ENCODE data around the gene RAB11FIP3. TPM values are rescaled to one million over a fixed set of nuclear protein-coding genes. Genes with fewer than 3 reads are reported as not detected.

The RAB11FIP3 gene
- total and polyA plus RNA-seq, 2 of the 13 experiments (the other 11 are each of a cell fraction or from before 2014, with no cell fraction given): 34.3 to 57.6 TPM

DNA sequence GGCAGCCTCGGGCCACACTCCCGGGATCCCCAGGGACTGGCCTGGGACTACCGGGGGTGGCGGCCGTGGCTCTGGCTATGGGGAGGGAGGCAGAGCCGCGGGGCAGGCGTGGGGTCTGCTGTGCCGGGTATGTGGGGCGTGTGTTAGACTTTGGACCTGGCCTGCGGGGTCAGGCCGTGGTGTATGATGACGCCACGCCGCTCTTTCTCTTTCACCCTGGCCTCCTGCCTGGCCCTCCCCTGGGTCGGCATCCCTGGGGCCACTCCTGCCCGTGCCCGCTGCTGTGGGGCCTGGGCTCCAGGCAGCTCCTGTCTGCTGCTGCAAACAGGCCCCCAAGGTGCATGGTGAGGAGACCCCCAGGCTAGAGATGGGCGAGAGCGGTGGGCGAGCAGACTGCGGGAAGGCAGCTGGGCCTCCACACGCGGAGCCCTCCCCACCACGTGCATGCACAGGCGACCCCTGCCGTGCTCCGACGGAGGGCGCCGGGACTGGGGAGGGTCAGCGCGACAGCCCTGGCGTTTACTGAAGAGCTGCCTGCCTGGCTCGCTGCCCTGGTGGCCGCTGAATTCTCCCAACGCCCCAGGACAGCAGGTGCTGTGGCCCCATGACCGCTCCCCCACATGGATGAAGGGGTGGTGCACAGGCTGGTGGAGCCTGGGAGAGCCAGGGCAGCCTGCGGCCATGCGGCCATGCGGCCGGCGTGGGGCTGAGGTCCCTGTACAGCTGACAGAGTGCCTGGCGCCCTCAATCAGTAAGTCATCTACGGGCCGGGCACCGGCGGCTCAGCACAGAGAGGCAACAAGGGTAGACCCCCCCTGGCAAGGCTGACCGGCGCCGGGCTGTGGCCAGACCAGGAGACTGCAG, 118.1 kb downstream of the RAB11FIP3 start (continued):
- TF ChIP-seq JARID2 (CRISPR knock-in tag; IDR thresholded peaks at IDR 0.05; ENCODE audit: insufficient replicate concordance): peak; percentile 23
- TF ChIP-seq ZNF562 (CRISPR knock-in tag; IDR thresholded peaks at IDR 0.05; ENCODE audit: borderline replicate concordance): no peak
- no peak for TF ChIP-seq MBD4 (IDR thresholded peaks at IDR 0.05; ENCODE audit: borderline replicate concordance, low read length)
- no peak for TF ChIP-seq GATA4 (IDR thresholded peaks at IDR 0.05; ENCODE audit: borderline replicate concordance, low read depth)
- TF ChIP-seq GLI4 (CRISPR knock-in tag; IDR thresholded peaks at IDR 0.05; ENCODE audit: borderline replicate concordance): no peak
- TF ChIP-seq CHD2 (IDR thresholded peaks at IDR 0.05; ENCODE audit: low read depth, low read length): no peak
- TF ChIP-seq SIX4 (CRISPR knock-in tag; IDR thresholded peaks at IDR 0.05): 0 out of 2 replicates have a peak, but pooled peaks have one; percentile 27
- TF ChIP-seq, protein P1, sequence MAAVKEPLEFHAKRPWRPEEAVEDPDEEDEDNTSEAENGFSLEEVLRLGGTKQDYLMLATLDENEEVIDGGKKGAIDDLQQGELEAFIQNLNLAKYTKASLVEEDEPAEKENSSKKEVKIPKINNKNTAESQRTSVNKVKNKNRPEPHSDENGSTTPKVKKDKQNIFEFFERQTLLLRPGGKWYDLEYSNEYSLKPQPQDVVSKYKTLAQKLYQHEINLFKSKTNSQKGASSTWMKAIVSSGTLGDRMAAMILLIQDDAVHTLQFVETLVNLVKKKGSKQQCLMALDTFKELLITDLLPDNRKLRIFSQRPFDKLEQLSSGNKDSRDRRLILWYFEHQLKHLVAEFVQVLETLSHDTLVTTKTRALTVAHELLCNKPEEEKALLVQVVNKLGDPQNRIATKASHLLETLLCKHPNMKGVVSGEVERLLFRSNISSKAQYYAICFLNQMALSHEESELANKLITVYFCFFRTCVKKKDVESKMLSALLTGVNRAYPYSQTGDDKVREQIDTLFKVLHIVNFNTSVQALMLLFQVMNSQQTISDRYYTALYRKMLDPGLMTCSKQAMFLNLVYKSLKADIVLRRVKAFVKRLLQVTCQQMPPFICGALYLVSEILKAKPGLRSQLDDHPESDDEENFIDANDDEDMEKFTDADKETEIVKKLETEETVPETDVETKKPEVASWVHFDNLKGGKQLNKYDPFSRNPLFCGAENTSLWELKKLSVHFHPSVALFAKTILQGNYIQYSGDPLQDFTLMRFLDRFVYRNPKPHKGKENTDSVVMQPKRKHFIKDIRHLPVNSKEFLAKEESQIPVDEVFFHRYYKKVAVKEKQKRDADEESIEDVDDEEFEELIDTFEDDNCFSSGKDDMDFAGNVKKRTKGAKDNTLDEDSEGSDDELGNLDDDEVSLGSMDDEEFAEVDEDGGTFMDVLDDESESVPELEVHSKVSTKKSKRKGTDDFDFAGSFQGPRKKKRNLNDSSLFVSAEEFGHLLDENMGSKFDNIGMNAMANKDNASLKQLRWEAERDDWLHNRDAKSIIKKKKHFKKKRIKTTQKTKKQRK (IDR thresholded peaks at IDR 0.05; ENCODE audit: low read length): no peak
- TF ChIP-seq, protein P2, sequence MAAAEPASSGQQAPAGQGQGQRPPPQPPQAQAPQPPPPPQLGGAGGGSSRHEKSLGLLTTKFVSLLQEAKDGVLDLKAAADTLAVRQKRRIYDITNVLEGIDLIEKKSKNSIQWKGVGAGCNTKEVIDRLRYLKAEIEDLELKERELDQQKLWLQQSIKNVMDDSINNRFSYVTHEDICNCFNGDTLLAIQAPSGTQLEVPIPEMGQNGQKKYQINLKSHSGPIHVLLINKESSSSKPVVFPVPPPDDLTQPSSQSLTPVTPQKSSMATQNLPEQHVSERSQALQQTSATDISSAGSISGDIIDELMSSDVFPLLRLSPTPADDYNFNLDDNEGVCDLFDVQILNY (CRISPR knock-in tag; conservative IDR thresholded peaks at IDR 0.05): no peak
- peak; percentile 70 for TF ChIP-seq ZFY (CRISPR knock-in tag; IDR thresholded peaks at IDR 0.05)
- TF ChIP-seq, protein P3, sequence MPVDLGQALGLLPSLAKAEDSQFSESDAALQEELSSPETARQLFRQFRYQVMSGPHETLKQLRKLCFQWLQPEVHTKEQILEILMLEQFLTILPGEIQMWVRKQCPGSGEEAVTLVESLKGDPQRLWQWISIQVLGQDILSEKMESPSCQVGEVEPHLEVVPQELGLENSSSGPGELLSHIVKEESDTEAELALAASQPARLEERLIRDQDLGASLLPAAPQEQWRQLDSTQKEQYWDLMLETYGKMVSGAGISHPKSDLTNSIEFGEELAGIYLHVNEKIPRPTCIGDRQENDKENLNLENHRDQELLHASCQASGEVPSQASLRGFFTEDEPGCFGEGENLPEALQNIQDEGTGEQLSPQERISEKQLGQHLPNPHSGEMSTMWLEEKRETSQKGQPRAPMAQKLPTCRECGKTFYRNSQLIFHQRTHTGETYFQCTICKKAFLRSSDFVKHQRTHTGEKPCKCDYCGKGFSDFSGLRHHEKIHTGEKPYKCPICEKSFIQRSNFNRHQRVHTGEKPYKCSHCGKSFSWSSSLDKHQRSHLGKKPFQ (CRISPR knock-in tag; IDR thresholded peaks at IDR 0.05; ENCODE audit: insufficient replicate concordance): peak; percentile 49
- TF ChIP-seq, protein P4, sequence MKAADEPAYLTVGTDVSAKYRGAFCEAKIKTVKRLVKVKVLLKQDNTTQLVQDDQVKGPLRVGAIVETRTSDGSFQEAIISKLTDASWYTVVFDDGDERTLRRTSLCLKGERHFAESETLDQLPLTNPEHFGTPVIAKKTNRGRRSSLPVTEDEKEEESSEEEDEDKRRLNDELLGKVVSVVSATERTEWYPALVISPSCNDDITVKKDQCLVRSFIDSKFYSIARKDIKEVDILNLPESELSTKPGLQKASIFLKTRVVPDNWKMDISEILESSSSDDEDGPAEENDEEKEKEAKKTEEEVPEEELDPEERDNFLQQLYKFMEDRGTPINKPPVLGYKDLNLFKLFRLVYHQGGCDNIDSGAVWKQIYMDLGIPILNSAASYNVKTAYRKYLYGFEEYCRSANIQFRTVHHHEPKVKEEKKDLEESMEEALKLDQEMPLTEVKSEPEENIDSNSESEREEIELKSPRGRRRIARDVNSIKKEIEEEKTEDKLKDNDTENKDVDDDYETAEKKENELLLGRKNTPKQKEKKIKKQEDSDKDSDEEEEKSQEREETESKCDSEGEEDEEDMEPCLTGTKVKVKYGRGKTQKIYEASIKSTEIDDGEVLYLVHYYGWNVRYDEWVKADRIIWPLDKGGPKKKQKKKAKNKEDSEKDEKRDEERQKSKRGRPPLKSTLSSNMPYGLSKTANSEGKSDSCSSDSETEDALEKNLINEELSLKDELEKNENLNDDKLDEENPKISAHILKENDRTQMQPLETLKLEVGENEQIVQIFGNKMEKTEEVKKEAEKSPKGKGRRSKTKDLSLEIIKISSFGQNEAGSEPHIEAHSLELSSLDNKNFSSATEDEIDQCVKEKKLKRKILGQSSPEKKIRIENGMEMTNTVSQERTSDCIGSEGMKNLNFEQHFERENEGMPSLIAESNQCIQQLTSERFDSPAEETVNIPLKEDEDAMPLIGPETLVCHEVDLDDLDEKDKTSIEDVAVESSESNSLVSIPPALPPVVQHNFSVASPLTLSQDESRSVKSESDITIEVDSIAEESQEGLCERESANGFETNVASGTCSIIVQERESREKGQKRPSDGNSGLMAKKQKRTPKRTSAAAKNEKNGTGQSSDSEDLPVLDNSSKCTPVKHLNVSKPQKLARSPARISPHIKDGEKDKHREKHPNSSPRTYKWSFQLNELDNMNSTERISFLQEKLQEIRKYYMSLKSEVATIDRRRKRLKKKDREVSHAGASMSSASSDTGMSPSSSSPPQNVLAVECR (CRISPR knock-in tag; IDR thresholded peaks at IDR 0.05; ENCODE audit: borderline replicate concordance): peak; percentile 86
- no peak for TF ChIP-seq ZFP36L1 (CRISPR knock-in tag; IDR thresholded peaks at IDR 0.05)
- no peak for TF ChIP-seq FOXM1 (CRISPR knock-in tag; IDR thresholded peaks at IDR 0.05)
- TF ChIP-seq, protein P5, sequence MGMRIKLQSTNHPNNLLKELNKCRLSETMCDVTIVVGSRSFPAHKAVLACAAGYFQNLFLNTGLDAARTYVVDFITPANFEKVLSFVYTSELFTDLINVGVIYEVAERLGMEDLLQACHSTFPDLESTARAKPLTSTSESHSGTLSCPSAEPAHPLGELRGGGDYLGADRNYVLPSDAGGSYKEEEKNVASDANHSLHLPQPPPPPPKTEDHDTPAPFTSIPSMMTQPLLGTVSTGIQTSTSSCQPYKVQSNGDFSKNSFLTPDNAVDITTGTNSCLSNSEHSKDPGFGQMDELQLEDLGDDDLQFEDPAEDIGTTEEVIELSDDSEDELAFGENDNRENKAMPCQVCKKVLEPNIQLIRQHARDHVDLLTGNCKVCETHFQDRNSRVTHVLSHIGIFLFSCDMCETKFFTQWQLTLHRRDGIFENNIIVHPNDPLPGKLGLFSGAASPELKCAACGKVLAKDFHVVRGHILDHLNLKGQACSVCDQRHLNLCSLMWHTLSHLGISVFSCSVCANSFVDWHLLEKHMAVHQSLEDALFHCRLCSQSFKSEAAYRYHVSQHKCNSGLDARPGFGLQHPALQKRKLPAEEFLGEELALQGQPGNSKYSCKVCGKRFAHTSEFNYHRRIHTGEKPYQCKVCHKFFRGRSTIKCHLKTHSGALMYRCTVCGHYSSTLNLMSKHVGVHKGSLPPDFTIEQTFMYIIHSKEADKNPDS (CRISPR knock-in tag; IDR thresholded peaks at IDR 0.05): 0 out of 2 replicates have a peak, but pooled peaks have one; percentile 11
